ENCODE results near the gene TGFB2. TPM values are rescaled to one million over a fixed set of nuclear protein-coding genes. Genes with fewer than 3 reads are reported as not detected.

The TGFB2 gene
- total and polyA plus RNA-seq, 7 donors: 0.23 to 11.8 (median 6.3) TPM

- WGBS, 2 donors: 75 to 83% methylated on average over 8 of the region's 8 CpGs
These were observed 64.9 kb downstream of the TGFB2 start for GRCh38 chr1:218409946-218410510.

DNA sequence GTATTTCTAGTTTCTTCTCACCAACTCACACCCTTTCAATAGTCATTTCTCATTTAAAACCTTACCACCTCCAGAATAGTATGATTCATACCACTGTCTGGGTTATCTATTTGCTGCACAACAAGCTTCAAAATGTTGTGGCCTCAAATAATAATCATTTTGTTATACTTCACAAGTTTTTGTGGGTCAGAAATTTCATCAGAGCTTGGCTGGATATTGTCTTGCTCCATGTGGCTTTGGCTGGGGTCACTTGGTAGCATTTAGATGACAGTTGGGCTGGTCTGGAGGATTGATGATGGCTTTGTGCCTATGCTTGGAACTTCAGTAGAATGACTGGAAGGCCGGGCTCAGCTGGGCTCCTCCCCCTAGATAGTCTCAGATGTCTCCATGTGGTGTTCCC, 66.0 kb downstream of the TGFB2 start:
- DNase-seq: no peak
- intact Hi-C loops (cut with DNase I): no loop called here
- no peak for TF ChIP-seq POLR2A (IDR thresholded peaks at IDR 0.05)
- TF ChIP-seq POLR2AphosphoS5 (IDR thresholded peaks at IDR 0.05): no peak
- TF ChIP-seq CTCF (IDR thresholded peaks at IDR 0.05): no peak
- TF ChIP-seq EP300 (IDR thresholded peaks at IDR 0.05): no peak
- no peaks in the 10 kb centered on the region for H3K27me3 ChIP-seq
- H3K9me3 ChIP-seq: no peaks in the 10 kb centered on the region
- no peaks in the 10 kb centered on the region for H3K36me3 ChIP-seq
- H3K27ac ChIP-seq: no peak overlapping the region
- H3K4me1 ChIP-seq: no peaks in the 10 kb centered on the region
- WGBS, 2 donors: 50 to 76% methylated on average over 1 of the region's 1 CpG
- H3K4me3 ChIP-seq: no peak overlapping the region

More at GRCh38 chr1:218409946-218410510, 64.9 kb downstream of the TGFB2 start:
- H3K27me3 ChIP-seq: no peaks in the 10 kb centered on the region
- TF ChIP-seq EP300 (IDR thresholded peaks at IDR 0.05) (no peak), CTCF (IDR thresholded peaks at IDR 0.05) (no peak), POLR2A (IDR thresholded peaks at IDR 0.05) (no peak), POLR2AphosphoS5 (IDR thresholded peaks at IDR 0.05) (no peak)
- H3K4me1 ChIP-seq: no peaks in the 10 kb centered on the region
- H3K4me3 ChIP-seq: no peak overlapping the region
- H3K36me3 ChIP-seq: peaks cover 0 to 4% (median 0%) of the 10 kb centered on the region in 4 donors
- no peak overlapping the region for H3K27ac ChIP-seq
- no peaks in the 10 kb centered on the region for H3K9me3 ChIP-seq
- intact Hi-C loops (cut with DNase I): no loop called here
- no peak for DNase-seq

- intact Hi-C loops (cut with DNase I): no loop called here
- TF ChIP-seq EP300 (IDR thresholded peaks at IDR 0.05): no peak
- no peak for TF ChIP-seq POLR2AphosphoS5 (IDR thresholded peaks at IDR 0.05)
- no peak for TF ChIP-seq POLR2A (IDR thresholded peaks at IDR 0.05)
- no peak for TF ChIP-seq CTCF (IDR thresholded peaks at IDR 0.05)
- no peaks in the 10 kb centered on the region for H3K36me3 ChIP-seq
- no peaks in the 10 kb centered on the region for H3K9me3 ChIP-seq
- no peak overlapping the region for H3K27ac ChIP-seq
- 84 to 88% methylated on average over 7 of the region's 7 CpGs for WGBS, 2 donors
- no peak overlapping the region for H3K4me3 ChIP-seq
- H3K4me1 ChIP-seq: no peaks in the 10 kb centered on the region
- H3K27me3 ChIP-seq: no peaks in the 10 kb centered on the region
- DNase-seq: no peak
These were observed 67.0 kb downstream of the TGFB2 start for GRCh38 chr1:218412171-218412570.

DNA sequence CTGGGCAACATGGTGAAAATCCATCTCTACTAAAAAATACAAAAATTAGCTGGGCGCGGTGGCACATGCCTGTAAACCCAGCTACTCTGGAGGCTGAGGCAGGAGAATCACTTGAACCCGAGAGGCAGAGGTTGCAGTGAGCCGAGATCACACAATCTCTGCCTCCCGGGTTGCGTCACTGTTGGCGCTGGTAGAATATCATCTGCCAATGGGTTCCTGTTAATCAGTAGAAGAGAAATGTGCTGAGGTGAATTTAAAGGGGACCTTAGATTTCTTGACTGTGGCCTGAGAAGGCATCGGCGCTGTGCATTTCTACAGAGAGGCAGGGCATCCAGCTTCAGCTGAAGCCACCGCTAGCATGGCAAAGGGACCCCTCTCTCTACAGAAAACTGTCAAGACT, 68.0 kb downstream of the TGFB2 start:
- no peaks in the 10 kb centered on the region for H3K9me3 ChIP-seq
- WGBS, 2 donors: 95 to 96% methylated on average over 10 of the region's 10 CpGs
- TF ChIP-seq POLR2AphosphoS5 (IDR thresholded peaks at IDR 0.05) (no peak), POLR2A (IDR thresholded peaks at IDR 0.05) (no peak), CTCF (IDR thresholded peaks at IDR 0.05) (no peak), EP300 (IDR thresholded peaks at IDR 0.05) (no peak)
- H3K27ac ChIP-seq: no peak overlapping the region
- no peaks in the 10 kb centered on the region for H3K36me3 ChIP-seq
- H3K4me3 ChIP-seq: no peak overlapping the region
- intact Hi-C loops (cut with DNase I): no loop called here
- no peak for DNase-seq
- H3K27me3 ChIP-seq: no peaks in the 10 kb centered on the region
- H3K4me1 ChIP-seq: no peaks in the 10 kb centered on the region

Data from sigmoid colon (tissue), 7 donors.